AG04450 (cell line): Measurements from ENCODE around the gene NKIRAS1. TPM values are rescaled to one million over a fixed set of nuclear protein-coding genes. Genes with fewer than 3 reads are reported as not detected.

Source experiments
- CTCF ChIA-PET: fragments of 300-600, 350-600 bp; formaldehyde crosslinking; extraction: SDS; loops from one replicate; lab custom pipeline; 2022; ENCODE audit warnings: antibody characterized with exemption, inconsistent platforms; lab: Charles Lee
- POLR2A ChIA-PET: fragments of 350-600 bp; formaldehyde crosslinking; extraction: SDS; loops from one replicate; lab custom pipeline; 2021; ENCODE audit warnings: antibody characterized with exemption, inconsistent platforms; lab: Yijun Ruan, JAX
- DNase-seq: peaks from one replicate; pipeline ENCODE4 v3.0.0-alpha.2; 2011; ENCODE audit warnings: low read depth, low spot score
- H3K27ac ChIP-seq: one replicate; pipeline ENCODE4 v1.5.1; 2012; ENCODE audit warnings: low read depth, low read length, control low read depth
- H3K27me3 ChIP-seq: one replicate; pipeline ENCODE4 v1.6.0; 2012; ENCODE audit warnings: low read length; ENCODE audit not compliant: control insufficient read depth, insufficient read depth
- H3K4me3 ChIP-seq: 2 replicates; pipeline ENCODE4 v1.5.1; 2011; ENCODE audit warnings: mild to moderate bottlenecking, low read depth, low read length, control low read depth
- H3K9me3 ChIP-seq: 2 replicates; pipeline ENCODE4 v1.5.1; 2012; ENCODE audit warnings: low read length; ENCODE audit not compliant: control insufficient read depth, insufficient read depth
- CTCF ChIP-seq: IDR thresholded peaks from 2 replicates; pipeline ENCODE4 v1.5.1; 2011; ENCODE audit warnings: low read depth, low read length, control low read depth, inconsistent platforms
- polyA plus RNA-seq: library from polyadenylated mRNA; depleted of rRNA; stranded (reverse); fragments of >200 nt; gene quantifications from 2 replicates; pipeline ENCODE4 v1.2.3, GENCODE V29; 2011; rRNA removed

NKIRAS1 gene
- polyA plus RNA-seq, 1 experiment, result 10.4 TPM

- TF ChIP-seq CTCF, result no peak
- H3K9me3 ChIP-seq, result no peaks in the 10 kb centered on the region
- H3K27me3 ChIP-seq, result no peaks in the 10 kb centered on the region
- POLR2A ChIA-PET, result interaction anchor here (0.7 kb wide), 1 partner anchor 10 kb away, joined by 9 read pairs; no protein-coding TSS in a partner anchor
- no peak overlapping the region for H3K4me3 ChIP-seq
- no peak for DNase-seq
- H3K27ac ChIP-seq, result no peak overlapping the region
- CTCF ChIA-PET, result interaction anchor here (0.8 kb wide), 1 partner anchor 12 kb away, joined by 3 read pairs; no protein-coding TSS in a partner anchor
These were observed 71.2 kb downstream of the NKIRAS1 start for GRCh38 chr3:23845326-23846216.

GRCh38 chr3:23843869-23844268 lies 72.9 kb downstream of the NKIRAS1 start:
- ChIA-PET CTCF (interaction anchor here (0.6 to 1.2 kb wide), 2 partner anchors 44 to 359 kb away, joined by 3 read pairs; no protein-coding TSS in a partner anchor), POLR2A (interaction anchor here (0.9 kb wide), 1 partner anchor 73 kb away, joined by 3 read pairs; the partner anchor contains the start of genes NKIRAS1 and RPL15)
- Histone ChIP-seq H3K9me3 (no peaks in the 10 kb centered on the region), H3K27ac (no peak overlapping the region), H3K4me3 (no peak overlapping the region), H3K27me3 (no peaks in the 10 kb centered on the region)
- DNase-seq, result no peak
- TF ChIP-seq CTCF, result no peak

Other genes starting within 250 kb of the NKIRAS1 start
- gene UBE2E1, start 111.0 kb downstream of the NKIRAS1 start, polyA plus RNA-seq, result 107 and 134 TPM in 2 replicates
- gene RPL15, start 142 bp upstream of the NKIRAS1 start, polyA plus RNA-seq, result 3,614 and 3,910 TPM in 2 replicates
- 22.9 and 29.1 TPM in 2 replicates for gene NR1D2, start 28.3 kb upstream of the NKIRAS1 start, polyA plus RNA-seq